IMR-90 (cell line): Measurements from ENCODE around the gene MAGI2.

Experiments used
- BHLHE40 ChIP-seq: fragments of 150-350 bp; IDR thresholded peaks from 2 replicates; pipeline ENCODE4 v1.6.1; 2016; ENCODE audit warnings: mild to moderate bottlenecking, low read depth, low read length
- CEBPB ChIP-seq: IDR thresholded peaks from 2 replicates; pipeline ENCODE4 v1.6.1; 2012; ENCODE audit warnings: low read depth, low read length, improper control_type of control experiment
- CHD1 ChIP-seq: IDR thresholded peaks from 2 replicates; pipeline ENCODE4 v1.6.1; 2012; ENCODE audit warnings: low read depth, low read length, improper control_type of control experiment
- FOS ChIP-seq: fragments of 150-350 bp; IDR thresholded peaks from 2 replicates; pipeline ENCODE4 v1.6.1; 2016; ENCODE audit warnings: low read depth, low read length
- MAFK ChIP-seq: IDR thresholded peaks from 2 replicates; pipeline ENCODE4 v1.6.1; 2012; ENCODE audit warnings: low read depth, low read length, improper control_type of control experiment
- MXI1 ChIP-seq: IDR thresholded peaks from 2 replicates; pipeline ENCODE4 v1.6.1; 2012; ENCODE audit warnings: low read depth, mild to moderate bottlenecking, low read length, moderate library complexity, borderline replicate concordance
- POLR2A ChIP-seq: IDR thresholded peaks from 2 replicates; pipeline ENCODE4 v1.6.1; 2012; ENCODE audit warnings: mild to moderate bottlenecking, low read depth, low read length
- RAD21 ChIP-seq: IDR thresholded peaks from 2 replicates; pipeline ENCODE4 v1.6.1; 2012; ENCODE audit warnings: low read length, improper control_type of control experiment
- RFX5 ChIP-seq: IDR thresholded peaks from 2 replicates; pipeline ENCODE4 v1.8.0; 2012; ENCODE audit warnings: low read depth, mild to moderate bottlenecking, low read length, moderate library complexity
- TF ChIP-seq, protein P1 (sequence below): conservative IDR thresholded peaks from 2 replicates; pipeline ENCODE4 v1.5.1; 2012; ENCODE audit warnings: mild to moderate bottlenecking, low read depth, low read length, improper control_type of control experiment
- TF ChIP-seq, protein P2 (sequence below): fragments of 150-350 bp; IDR thresholded peaks from 2 replicates; pipeline ENCODE4 v1.6.1; 2016; ENCODE audit warnings: low read depth, mild to moderate bottlenecking, low read length, moderate library complexity, borderline replicate concordance
- TF ChIP-seq, protein P3 (sequence below): fragments of 150-350 bp; IDR thresholded peaks from 2 replicates; pipeline ENCODE4 v1.6.1; 2017; ENCODE audit warnings: mild to moderate bottlenecking, antibody characterized with exemption, low read length, low read depth

DNA sequence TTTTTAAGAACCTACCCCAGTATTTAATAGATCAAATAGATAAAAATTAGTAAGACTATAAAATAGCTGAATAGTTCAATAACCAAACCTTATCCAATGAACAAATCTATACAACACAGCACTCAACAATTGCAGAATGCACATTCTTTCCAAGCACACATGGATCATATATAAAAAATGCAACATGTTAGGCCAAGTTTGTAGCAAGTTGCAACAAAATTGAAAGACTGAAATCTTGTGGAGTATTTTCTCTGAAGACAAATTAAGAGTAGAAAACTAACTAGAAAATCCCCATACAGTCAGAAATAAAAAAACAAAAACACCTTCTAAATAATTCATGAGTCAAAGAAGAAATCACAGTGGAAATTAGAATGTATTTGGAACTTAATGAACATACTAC lies 1337.6 kb downstream of the MAGI2 start:
- TF ChIP-seq, protein P1, sequence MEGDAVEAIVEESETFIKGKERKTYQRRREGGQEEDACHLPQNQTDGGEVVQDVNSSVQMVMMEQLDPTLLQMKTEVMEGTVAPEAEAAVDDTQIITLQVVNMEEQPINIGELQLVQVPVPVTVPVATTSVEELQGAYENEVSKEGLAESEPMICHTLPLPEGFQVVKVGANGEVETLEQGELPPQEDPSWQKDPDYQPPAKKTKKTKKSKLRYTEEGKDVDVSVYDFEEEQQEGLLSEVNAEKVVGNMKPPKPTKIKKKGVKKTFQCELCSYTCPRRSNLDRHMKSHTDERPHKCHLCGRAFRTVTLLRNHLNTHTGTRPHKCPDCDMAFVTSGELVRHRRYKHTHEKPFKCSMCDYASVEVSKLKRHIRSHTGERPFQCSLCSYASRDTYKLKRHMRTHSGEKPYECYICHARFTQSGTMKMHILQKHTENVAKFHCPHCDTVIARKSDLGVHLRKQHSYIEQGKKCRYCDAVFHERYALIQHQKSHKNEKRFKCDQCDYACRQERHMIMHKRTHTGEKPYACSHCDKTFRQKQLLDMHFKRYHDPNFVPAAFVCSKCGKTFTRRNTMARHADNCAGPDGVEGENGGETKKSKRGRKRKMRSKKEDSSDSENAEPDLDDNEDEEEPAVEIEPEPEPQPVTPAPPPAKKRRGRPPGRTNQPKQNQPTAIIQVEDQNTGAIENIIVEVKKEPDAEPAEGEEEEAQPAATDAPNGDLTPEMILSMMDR = no peak
- no peak for TF ChIP-seq CEBPB
- TF ChIP-seq RAD21 = no peak
- TF ChIP-seq POLR2A = no peak
- no peak for TF ChIP-seq MAFK
- TF ChIP-seq, protein P2, sequence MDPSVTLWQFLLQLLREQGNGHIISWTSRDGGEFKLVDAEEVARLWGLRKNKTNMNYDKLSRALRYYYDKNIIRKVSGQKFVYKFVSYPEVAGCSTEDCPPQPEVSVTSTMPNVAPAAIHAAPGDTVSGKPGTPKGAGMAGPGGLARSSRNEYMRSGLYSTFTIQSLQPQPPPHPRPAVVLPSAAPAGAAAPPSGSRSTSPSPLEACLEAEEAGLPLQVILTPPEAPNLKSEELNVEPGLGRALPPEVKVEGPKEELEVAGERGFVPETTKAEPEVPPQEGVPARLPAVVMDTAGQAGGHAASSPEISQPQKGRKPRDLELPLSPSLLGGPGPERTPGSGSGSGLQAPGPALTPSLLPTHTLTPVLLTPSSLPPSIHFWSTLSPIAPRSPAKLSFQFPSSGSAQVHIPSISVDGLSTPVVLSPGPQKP = no peak
- no peak for TF ChIP-seq RFX5
- no peak for TF ChIP-seq BHLHE40
- TF ChIP-seq, protein P3, sequence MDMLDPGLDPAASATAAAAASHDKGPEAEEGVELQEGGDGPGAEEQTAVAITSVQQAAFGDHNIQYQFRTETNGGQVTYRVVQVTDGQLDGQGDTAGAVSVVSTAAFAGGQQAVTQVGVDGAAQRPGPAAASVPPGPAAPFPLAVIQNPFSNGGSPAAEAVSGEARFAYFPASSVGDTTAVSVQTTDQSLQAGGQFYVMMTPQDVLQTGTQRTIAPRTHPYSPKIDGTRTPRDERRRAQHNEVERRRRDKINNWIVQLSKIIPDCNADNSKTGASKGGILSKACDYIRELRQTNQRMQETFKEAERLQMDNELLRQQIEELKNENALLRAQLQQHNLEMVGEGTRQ = no peak
- TF ChIP-seq MXI1 = no peak
- no peak for TF ChIP-seq CHD1
- no peak for TF ChIP-seq FOS
